Astrocyte of the cerebellum (primary cell): ENCODE data around the gene CPZ.

Experiments used
- DNase-seq: peaks from one replicate; pipeline ENCODE4 v3.0.0-alpha.2; 2011; ENCODE audit warnings: low read depth
- H3K4me3 ChIP-seq: 2 replicates; pipeline ENCODE4 v1.5.1; 2011; ENCODE audit warnings: mild to moderate bottlenecking, low read depth, low read length, moderate library complexity
- CTCF ChIP-seq: IDR thresholded peaks from 2 replicates; pipeline ENCODE4 v1.5.1; 2012; ENCODE audit warnings: low read length, low read depth, moderate library complexity, mild to moderate bottlenecking; ENCODE audit errors: missing control alignments
- in situ Hi-C: cut with HindIII; loops from 2 replicates; pipeline ENCODE4 v1.10.0; 2017; ENCODE audit warnings: low sequenced_read_pairs

CPZ gene

DNA sequence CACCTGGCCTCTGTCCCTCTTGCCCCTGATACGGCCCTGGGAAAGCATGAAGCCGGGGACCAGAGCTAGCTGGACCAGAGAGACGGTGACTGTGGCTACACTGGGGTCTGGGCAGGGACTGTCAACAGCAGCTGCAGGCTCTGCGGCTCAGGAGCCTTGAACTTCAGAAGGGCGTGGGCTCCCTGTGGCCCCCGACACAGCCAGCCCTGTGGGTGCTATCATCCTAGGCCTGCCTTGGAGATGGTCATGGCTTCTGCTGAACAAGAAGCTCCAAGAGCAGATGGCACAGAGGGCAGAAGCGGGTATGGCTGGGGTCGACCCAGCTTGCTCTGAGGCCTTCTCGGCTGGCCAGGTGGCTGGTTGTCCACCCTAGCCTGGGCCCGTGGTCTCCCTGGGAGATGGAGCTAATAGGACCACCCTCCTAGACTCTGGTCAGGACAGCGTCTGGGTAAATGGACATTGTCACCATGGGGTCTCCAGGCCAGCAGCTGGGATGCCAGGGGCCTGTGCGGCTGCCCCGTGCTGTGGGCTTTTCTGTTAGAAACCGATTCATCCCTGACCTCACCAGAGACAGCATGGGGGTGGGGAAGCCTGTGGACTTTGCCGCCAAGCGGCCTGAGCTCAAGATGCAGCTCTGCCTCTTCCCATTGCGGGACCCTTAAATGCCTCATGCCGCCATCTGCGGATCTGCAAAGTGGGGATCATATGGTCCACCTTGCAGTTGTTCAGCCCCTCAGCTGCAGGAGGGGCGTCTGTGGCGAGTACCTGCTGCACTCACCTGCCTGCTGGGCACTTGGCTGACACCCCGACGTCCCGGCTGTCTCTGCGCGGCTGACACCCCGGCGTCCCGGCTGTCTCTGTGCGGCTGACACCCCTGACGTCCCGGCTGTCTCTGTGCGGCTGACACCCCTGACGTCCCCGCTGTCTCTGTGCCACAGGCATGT lies 21.1 kb downstream of the CPZ start:
- no peak overlapping the region for H3K4me3 ChIP-seq
- in situ Hi-C loops = no loop called here
- no peak for DNase-seq
- TF ChIP-seq CTCF = no peak

GRCh38 chr4:8614365-8615193 lies 22.0 kb downstream of the CPZ start:
- DNase-seq = no peak
- H3K4me3 ChIP-seq = no peak overlapping the region
- in situ Hi-C loops = no loop called here
- TF ChIP-seq CTCF = no peak

GRCh38 chr4:8615366-8615765 lies 22.8 kb downstream of the CPZ start:
- no peak for TF ChIP-seq CTCF
- in situ Hi-C loops = no loop called here
- no peak overlapping the region for H3K4me3 ChIP-seq
- no peak for DNase-seq

GRCh38 chr4:8615921-8616787 lies 23.6 kb downstream of the CPZ start:
- TF ChIP-seq CTCF = no peak
- H3K4me3 ChIP-seq = no peak overlapping the region
- in situ Hi-C loops = no loop called here
- DNase-seq = no peak

- H3K4me3 ChIP-seq = no peak overlapping the region
- DNase-seq = no peak
- in situ Hi-C loops = no loop called here
- TF ChIP-seq CTCF = no peak
Observed at GRCh38 chr4:8616831-8617230, 24.3 kb downstream of the CPZ start.
